ENCODE measurements around the gene CAMSAP2.

The CAMSAP2 gene

GRCh38 chr1:200753650-200754198, 15.0 kb downstream of the CAMSAP2 start:
- no peak overlapping the region for H3K27ac ChIP-seq
- TF ChIP-seq CTCF (conservative IDR thresholded peaks at IDR 0.05): no peak
- no peak for TF ChIP-seq ZFX (IDR thresholded peaks at IDR 0.05)

- peak overlapping the region; percentile 49; the same call in 1 of the 2 replicates for H3K27ac ChIP-seq
- no peak for TF ChIP-seq ZFX (IDR thresholded peaks at IDR 0.05)
- TF ChIP-seq CTCF (conservative IDR thresholded peaks at IDR 0.05): no peak
These were observed 16.8 kb downstream of the CAMSAP2 start for GRCh38 chr1:200755456-200755855.

- H3K27ac ChIP-seq: no peak overlapping the region
- TF ChIP-seq CTCF (conservative IDR thresholded peaks at IDR 0.05): no peak
- no peak for TF ChIP-seq ZFX (IDR thresholded peaks at IDR 0.05)
These were observed 23.4 kb downstream of the CAMSAP2 start for GRCh38 chr1:200762089-200762488.

GRCh38 chr1:200767321-200767720, 28.6 kb downstream of the CAMSAP2 start:
- TF ChIP-seq ZFX (IDR thresholded peaks at IDR 0.05) (no peak), CTCF (conservative IDR thresholded peaks at IDR 0.05) (no peak)
- no peak overlapping the region for H3K27ac ChIP-seq

- H3K27ac ChIP-seq: no peak overlapping the region
- no peak for TF ChIP-seq ZFX (IDR thresholded peaks at IDR 0.05)
- TF ChIP-seq CTCF (conservative IDR thresholded peaks at IDR 0.05): no peak
These were observed 33.2 kb downstream of the CAMSAP2 start for GRCh38 chr1:200771625-200772555.

GRCh38 chr1:200774311-200774710, 35.6 kb downstream of the CAMSAP2 start:
- no peak overlapping the region for H3K27ac ChIP-seq
- no peak for TF ChIP-seq ZFX (IDR thresholded peaks at IDR 0.05)
- no peak for TF ChIP-seq CTCF (conservative IDR thresholded peaks at IDR 0.05)

- H3K27ac ChIP-seq: no peak overlapping the region
- no peak for TF ChIP-seq ZFX (IDR thresholded peaks at IDR 0.05)
- TF ChIP-seq CTCF (conservative IDR thresholded peaks at IDR 0.05): no peak
These were observed 36.2 kb downstream of the CAMSAP2 start for GRCh38 chr1:200774735-200775444.
